ENCODE data around the gene METTL1.

DNA sequence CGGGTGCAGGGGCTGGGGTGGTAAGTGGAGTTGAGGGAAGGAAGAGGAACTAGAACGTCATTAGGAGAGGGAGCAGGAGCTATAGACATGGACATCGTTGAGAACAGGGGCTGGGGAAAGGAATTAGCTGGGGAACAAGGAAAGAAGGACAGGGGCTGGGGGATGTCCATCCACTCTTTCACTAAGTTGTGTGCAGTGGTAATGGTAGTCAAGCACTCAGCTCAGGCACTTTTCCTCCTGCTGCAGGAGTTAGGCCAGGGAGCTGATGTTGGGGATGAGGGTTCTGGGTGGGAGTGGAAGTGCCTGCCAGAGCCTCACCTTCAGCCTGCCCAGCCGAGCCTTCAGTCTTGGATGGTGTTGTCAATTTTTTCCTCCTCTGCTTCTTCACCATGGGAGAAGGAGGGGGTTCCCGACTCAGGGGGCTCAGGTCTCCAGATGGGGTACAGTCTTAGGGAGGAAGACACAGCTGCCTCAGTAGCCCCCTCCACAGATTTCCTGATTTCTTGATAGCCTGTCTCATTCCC is 42.5 kb downstream of the METTL1 start:
- no peak for TF ChIP-seq RAD21 (CRISPR knock-in tag; conservative IDR thresholded peaks at IDR 0.05 in 1 of 2, IDR thresholded peaks at IDR 0.05 in 1 of 2)
- no peak for TF ChIP-seq ZNF124 (CRISPR knock-in tag; IDR thresholded peaks at IDR 0.05)
- TF ChIP-seq KDM2B (CRISPR knock-in tag; IDR thresholded peaks at IDR 0.05) = no peak
- no peak for TF ChIP-seq NFE2L1 (tag; IDR thresholded peaks at IDR 0.05; ENCODE audit: borderline replicate concordance, low read depth)
- TF ChIP-seq ZNF785 (CRISPR knock-in tag; IDR thresholded peaks at IDR 0.05) = no peak
- no peak for TF ChIP-seq YY1 (IDR thresholded peaks at IDR 0.05; ENCODE audit: borderline replicate concordance in 1 of 3, control insufficient read depth in 1 of 3, extremely low read depth in 1 of 3, insufficient read depth in 3 of 3, insufficient read length in 1 of 3, insufficient replicate concordance in 2 of 3, low read depth in 1 of 3, low read length in 2 of 3)
- TF ChIP-seq, protein P1, sequence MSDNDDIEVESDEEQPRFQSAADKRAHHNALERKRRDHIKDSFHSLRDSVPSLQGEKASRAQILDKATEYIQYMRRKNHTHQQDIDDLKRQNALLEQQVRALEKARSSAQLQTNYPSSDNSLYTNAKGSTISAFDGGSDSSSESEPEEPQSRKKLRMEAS (CRISPR knock-in tag; IDR thresholded peaks at IDR 0.05) = no peak
- no peak for TF ChIP-seq GATAD2A (IDR thresholded peaks at IDR 0.05)
- no peak for TF ChIP-seq SPI1 (IDR thresholded peaks at IDR 0.05; ENCODE audit: borderline replicate concordance, low read depth, low read length)
- TF ChIP-seq JUN (IDR thresholded peaks at IDR 0.05; ENCODE audit: borderline replicate concordance, low read depth, low read length) = no peak
- no peak for TF ChIP-seq JUN (CRISPR knock-in tag; IDR thresholded peaks at IDR 0.05; ENCODE audit: borderline replicate concordance)
- TF ChIP-seq KDM5B (IDR thresholded peaks at IDR 0.05; ENCODE audit: insufficient replicate concordance, low read depth, low read length) = no peak
- no peak for TF ChIP-seq TEAD1 (CRISPR knock-in tag; IDR thresholded peaks at IDR 0.05)

Data from K562 (cell line).